ENCODE measurements around the gene OTOL1. TPM values are rescaled to one million over a fixed set of nuclear protein-coding genes. Genes with fewer than 3 reads are reported as not detected.
A peak's percentile ranks its signal among the peaks of the same experiment; 100 is the strongest.

Gene OTOL1
- total RNA-seq, 1 donor from 2014 or later: not detected

- no peak for DNase-seq
Measured at GRCh38 chr3:161545824-161546223, 49.2 kb downstream of the OTOL1 start.

GRCh38 chr3:161548301-161548700 lies 51.7 kb downstream of the OTOL1 start:
- peak; percentile 41 for DNase-seq

- DNase-seq: peak; percentile 89
Measured at GRCh38 chr3:161549261-161549660, 52.7 kb downstream of the OTOL1 start.

- DNase-seq: peak; percentile 52
Measured at GRCh38 chr3:161550491-161551195, 54.0 kb downstream of the OTOL1 start.

GRCh38 chr3:161551697-161552096 lies 55.1 kb downstream of the OTOL1 start:
- peak; percentile 11 for DNase-seq

- peak; percentile 38 for DNase-seq
Measured at GRCh38 chr3:161552984-161553560, 56.5 kb downstream of the OTOL1 start.

Other genes starting within 250 kb of the OTOL1 start
- gene SPTSSB, start 125.3 kb upstream of the OTOL1 start, total RNA-seq: 29.6 TPM

All from skin of body (tissue), 2 donors.